GM23338 (cell line): ENCODE data around the gene ZNF177. TPM values are rescaled to one million over a fixed set of nuclear protein-coding genes. Genes with fewer than 3 reads are reported as not detected.

Experiments used
- ATAC-seq: fragments of 200-7000 bp; cut with Tn5 transposase; 3 replicates; pipeline ENCODE4 v1.9.1; 2020
- DNase-seq: peaks from one replicate; pipeline ENCODE4 v3.0.0-alpha.2; 2015; ENCODE audit warnings: low spot score
- H2AFZ ChIP-seq: fragments of 200-600 bp; sonication (generic); 2 replicates; pipeline ENCODE4 v1.8.0; 2016; ENCODE audit warnings: antibody characterized with exemption, mild to moderate bottlenecking, moderate library complexity
- H3F3A ChIP-seq: fragments of 200-600 bp; sonication (generic); replicated peaks from 2 replicates; pipeline ENCODE4 v1.8.0; 2017; ENCODE audit warnings: antibody characterized with exemption, mixed run types, low read depth
- H3K27ac ChIP-seq: fragments of 200-600 bp; sonication (generic); 2 replicates; pipeline ENCODE4 v1.6.1; 2016; ENCODE audit warnings: low read depth
- H3K27me3 ChIP-seq: fragments of 200-600 bp; sonication (generic); 2 replicates; pipeline ENCODE4 v1.8.0; 2016; ENCODE audit warnings: mild to moderate bottlenecking, mixed run types, moderate library complexity; ENCODE audit not compliant: insufficient read depth
- H3K36me3 ChIP-seq: fragments of 200-600 bp; sonication (generic); 2 replicates; pipeline ENCODE4 v1.8.0; 2016; ENCODE audit warnings: mild to moderate bottlenecking; ENCODE audit not compliant: insufficient read depth
- H3K4me1 ChIP-seq: fragments of 200-600 bp; sonication (generic); 2 replicates; pipeline ENCODE4 v1.8.0; 2016; ENCODE audit warnings: mild to moderate bottlenecking, moderate library complexity; ENCODE audit not compliant: insufficient read depth
- H3K4me2 ChIP-seq: fragments of 200-600 bp; sonication (generic); 2 replicates; pipeline ENCODE4 v1.7.1; 2017; ENCODE audit warnings: mixed run types
- H3K4me3 ChIP-seq: fragments of 200-600 bp; sonication (generic); 2 replicates; pipeline ENCODE4 v1.6.1; 2016; ENCODE audit warnings: mixed run types
- H3K79me2 ChIP-seq: fragments of 200-600 bp; sonication (generic); replicated peaks from 2 replicates; pipeline ENCODE4 v1.8.0; 2017; ENCODE audit warnings: mild to moderate bottlenecking; ENCODE audit not compliant: insufficient read depth
- H3K9me2 ChIP-seq: fragments of 200-600 bp; sonication (generic); 2 replicates; pipeline ENCODE4 v1.8.0; 2017; ENCODE audit not compliant: insufficient read depth
- H4K20me1 ChIP-seq: fragments of 200-600 bp; sonication (generic); replicated peaks from 2 replicates; pipeline ENCODE4 v1.8.0; 2017; ENCODE audit warnings: mild to moderate bottlenecking; ENCODE audit not compliant: insufficient read depth
- H3K27ac Mint-ChIP-seq: 2 replicates; pipeline ENCODE4 v1.8.0; 2020; ENCODE audit warnings: inconsistent platforms, mild to moderate bottlenecking, moderate library complexity, mixed read lengths
- H3K27me3 Mint-ChIP-seq: 3 replicates; pipeline ENCODE4 v1.8.0; 2022; ENCODE audit warnings: low read depth, mild to moderate bottlenecking, moderate library complexity, mixed read lengths, inconsistent platforms; ENCODE audit not compliant: insufficient read depth, poor library complexity
- H3K36me3 Mint-ChIP-seq: 3 replicates; pipeline ENCODE4 v1.8.0; 2021; ENCODE audit warnings: low read depth, mild to moderate bottlenecking, inconsistent platforms, moderate library complexity, mixed read lengths
- H3K4me1 Mint-ChIP-seq: 3 replicates; pipeline ENCODE4 v1.8.0; 2020; ENCODE audit warnings: mild to moderate bottlenecking, inconsistent platforms, mixed read lengths
- H3K4me3 Mint-ChIP-seq: 3 replicates; pipeline ENCODE4 v1.8.0; 2021; ENCODE audit warnings: moderate library complexity, mild to moderate bottlenecking, inconsistent platforms, mixed read lengths
- H3K9me3 Mint-ChIP-seq: 3 replicates; pipeline ENCODE4 v1.8.0; 2020; ENCODE audit warnings: moderate library complexity, mild to moderate bottlenecking, inconsistent platforms, mixed read lengths
- EZH2 ChIP-seq: fragments of 200-600 bp; sonication (generic); IDR thresholded peaks from one replicate; pipeline ENCODE4 v1.8.0; 2017; ENCODE audit warnings: antibody characterized with exemption, mild to moderate bottlenecking, low read depth; ENCODE audit not compliant: unreplicated experiment
- EZH2phosphoT487 ChIP-seq: fragments of 200-600 bp; sonication (generic); IDR thresholded peaks from one replicate; pipeline ENCODE4 v1.8.1; 2018; ENCODE audit warnings: antibody characterized with exemption; ENCODE audit not compliant: unreplicated experiment
- NANOG ChIP-seq: IDR thresholded peaks from 2 replicates; pipeline ENCODE4 v1.6.1; 2016; ENCODE audit warnings: antibody characterized with exemption, borderline replicate concordance
- POLR2AphosphoS5 ChIP-seq: IDR thresholded peaks from 2 replicates; pipeline ENCODE4 v1.6.1; 2016; ENCODE audit warnings: antibody characterized with exemption, low read depth
- STAT1 ChIP-seq: IDR thresholded peaks from one replicate; pipeline ENCODE4 v1.6.1; 2016; ENCODE audit warnings: antibody characterized with exemption; ENCODE audit not compliant: unreplicated experiment
- ZNF331 ChIP-seq: fragments of 250-450 bp; sonication (Bioruptor Pico); IDR thresholded peaks from 2 replicates; pipeline ENCODE4 v1.5.0; 2020; ENCODE audit warnings: low read depth, mild to moderate bottlenecking, moderate library complexity
- polyA plus RNA-seq: library from polyadenylated mRNA; unstranded; fragments of >200 nt; fragmentation: Nextera tagmentation; extraction: Ambion mirVana; gene quantifications from 2 replicates; pipeline ENCODE4 v1.2.1, GENCODE V29; 2016
- total RNA-seq: library from RNA; depleted of rRNA; stranded (reverse); fragments of >200 nt; shearing (Covaris generic); gene quantifications from 2 replicates; pipeline ENCODE4 v1.2.3, GENCODE V29; 2014
- TF ChIP-seq, protein P1 (sequence below), 2 experiments: fragments of 200-600 bp in 1 of 2; sonication (generic) in 1 of 2; conservative IDR thresholded peaks; 2 replicates each; pipeline versions ENCODE4 v1.5.1 to v1.6.1; 2016 to 2017; ENCODE audit warnings: antibody characterized with exemption in 2 of 2, low read depth in 2 of 2, mild to moderate bottlenecking in 2 of 2, moderate library complexity in 1 of 2
- TF ChIP-seq, protein P2 (sequence below): IDR thresholded peaks from one replicate; pipeline ENCODE4 v1.6.1; 2018; ENCODE audit warnings: antibody characterized with exemption; ENCODE audit not compliant: unreplicated experiment
- TF ChIP-seq, protein P3 (sequence below): fragments of 250-450 bp; sonication (Bioruptor Pico); IDR thresholded peaks from 2 replicates; pipeline ENCODE4 v1.5.0; 2020; ENCODE audit warnings: mild to moderate bottlenecking, moderate library complexity

ZNF177 gene
- total and polyA plus RNA-seq, 2 experiments from 2014 or later: 5.8 to 7.1 TPM

DNA sequence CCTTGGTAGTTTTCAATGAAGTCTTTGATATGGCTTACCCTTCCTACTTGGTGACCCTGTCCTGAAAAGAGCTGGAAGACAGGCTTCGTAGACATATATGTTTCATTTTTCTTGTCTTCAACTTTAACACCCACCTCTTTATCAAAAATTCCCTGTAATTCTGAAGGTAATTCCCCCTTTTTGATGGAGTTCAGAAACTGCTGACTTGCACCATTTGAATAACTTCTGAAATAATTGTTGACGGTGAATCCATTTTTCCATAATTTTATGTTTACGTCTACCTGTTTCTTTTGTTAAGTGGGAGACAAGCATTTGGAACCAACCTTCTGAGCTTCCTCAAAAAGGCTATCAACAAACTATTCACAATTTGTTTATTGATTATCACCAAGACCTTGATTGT lies 14.6 kb upstream of the ZNF177 start (continued):
- TF ChIP-seq, protein P1, sequence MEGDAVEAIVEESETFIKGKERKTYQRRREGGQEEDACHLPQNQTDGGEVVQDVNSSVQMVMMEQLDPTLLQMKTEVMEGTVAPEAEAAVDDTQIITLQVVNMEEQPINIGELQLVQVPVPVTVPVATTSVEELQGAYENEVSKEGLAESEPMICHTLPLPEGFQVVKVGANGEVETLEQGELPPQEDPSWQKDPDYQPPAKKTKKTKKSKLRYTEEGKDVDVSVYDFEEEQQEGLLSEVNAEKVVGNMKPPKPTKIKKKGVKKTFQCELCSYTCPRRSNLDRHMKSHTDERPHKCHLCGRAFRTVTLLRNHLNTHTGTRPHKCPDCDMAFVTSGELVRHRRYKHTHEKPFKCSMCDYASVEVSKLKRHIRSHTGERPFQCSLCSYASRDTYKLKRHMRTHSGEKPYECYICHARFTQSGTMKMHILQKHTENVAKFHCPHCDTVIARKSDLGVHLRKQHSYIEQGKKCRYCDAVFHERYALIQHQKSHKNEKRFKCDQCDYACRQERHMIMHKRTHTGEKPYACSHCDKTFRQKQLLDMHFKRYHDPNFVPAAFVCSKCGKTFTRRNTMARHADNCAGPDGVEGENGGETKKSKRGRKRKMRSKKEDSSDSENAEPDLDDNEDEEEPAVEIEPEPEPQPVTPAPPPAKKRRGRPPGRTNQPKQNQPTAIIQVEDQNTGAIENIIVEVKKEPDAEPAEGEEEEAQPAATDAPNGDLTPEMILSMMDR (conservative IDR thresholded peaks at IDR 0.05; ENCODE audit: low read depth in 2 of 2): no peak
- TF ChIP-seq STAT1: no peak
- TF ChIP-seq ZNF331 (CRISPR knock-in tag): no peak
- TF ChIP-seq, protein P2, sequence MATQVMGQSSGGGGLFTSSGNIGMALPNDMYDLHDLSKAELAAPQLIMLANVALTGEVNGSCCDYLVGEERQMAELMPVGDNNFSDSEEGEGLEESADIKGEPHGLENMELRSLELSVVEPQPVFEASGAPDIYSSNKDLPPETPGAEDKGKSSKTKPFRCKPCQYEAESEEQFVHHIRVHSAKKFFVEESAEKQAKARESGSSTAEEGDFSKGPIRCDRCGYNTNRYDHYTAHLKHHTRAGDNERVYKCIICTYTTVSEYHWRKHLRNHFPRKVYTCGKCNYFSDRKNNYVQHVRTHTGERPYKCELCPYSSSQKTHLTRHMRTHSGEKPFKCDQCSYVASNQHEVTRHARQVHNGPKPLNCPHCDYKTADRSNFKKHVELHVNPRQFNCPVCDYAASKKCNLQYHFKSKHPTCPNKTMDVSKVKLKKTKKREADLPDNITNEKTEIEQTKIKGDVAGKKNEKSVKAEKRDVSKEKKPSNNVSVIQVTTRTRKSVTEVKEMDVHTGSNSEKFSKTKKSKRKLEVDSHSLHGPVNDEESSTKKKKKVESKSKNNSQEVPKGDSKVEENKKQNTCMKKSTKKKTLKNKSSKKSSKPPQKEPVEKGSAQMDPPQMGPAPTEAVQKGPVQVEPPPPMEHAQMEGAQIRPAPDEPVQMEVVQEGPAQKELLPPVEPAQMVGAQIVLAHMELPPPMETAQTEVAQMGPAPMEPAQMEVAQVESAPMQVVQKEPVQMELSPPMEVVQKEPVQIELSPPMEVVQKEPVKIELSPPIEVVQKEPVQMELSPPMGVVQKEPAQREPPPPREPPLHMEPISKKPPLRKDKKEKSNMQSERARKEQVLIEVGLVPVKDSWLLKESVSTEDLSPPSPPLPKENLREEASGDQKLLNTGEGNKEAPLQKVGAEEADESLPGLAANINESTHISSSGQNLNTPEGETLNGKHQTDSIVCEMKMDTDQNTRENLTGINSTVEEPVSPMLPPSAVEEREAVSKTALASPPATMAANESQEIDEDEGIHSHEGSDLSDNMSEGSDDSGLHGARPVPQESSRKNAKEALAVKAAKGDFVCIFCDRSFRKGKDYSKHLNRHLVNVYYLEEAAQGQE: no peak

DNA sequence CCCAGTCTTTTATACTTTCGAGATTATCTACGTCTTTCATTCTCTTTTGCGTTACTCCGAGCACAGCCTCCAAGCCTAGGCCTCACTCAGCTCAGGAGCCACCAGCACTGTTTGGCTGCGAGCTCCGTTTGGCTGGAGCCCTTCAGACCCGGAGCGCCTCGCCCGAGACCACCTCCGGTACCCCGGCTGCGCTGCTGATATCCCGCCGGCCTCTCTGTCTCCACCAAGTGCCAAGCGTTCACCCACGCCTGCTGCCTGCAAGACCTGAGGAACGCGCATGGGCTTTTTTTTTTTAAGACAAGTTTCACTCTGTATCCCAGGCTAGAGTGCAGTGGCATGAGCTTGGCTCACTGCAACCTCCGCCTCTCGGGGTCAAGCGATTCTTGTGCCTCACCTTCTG lies 14.1 kb upstream of the ZNF177 start:
- peaks cover 90% of the 10 kb centered on the region for H3K9me3 Mint-ChIP-seq
- TF ChIP-seq NANOG (no peak), EZH2phosphoT487 (no peak), ZNF331 (CRISPR knock-in tag) (no peak), POLR2AphosphoS5 (no peak), EZH2 (no peak)
- TF ChIP-seq, protein P3, sequence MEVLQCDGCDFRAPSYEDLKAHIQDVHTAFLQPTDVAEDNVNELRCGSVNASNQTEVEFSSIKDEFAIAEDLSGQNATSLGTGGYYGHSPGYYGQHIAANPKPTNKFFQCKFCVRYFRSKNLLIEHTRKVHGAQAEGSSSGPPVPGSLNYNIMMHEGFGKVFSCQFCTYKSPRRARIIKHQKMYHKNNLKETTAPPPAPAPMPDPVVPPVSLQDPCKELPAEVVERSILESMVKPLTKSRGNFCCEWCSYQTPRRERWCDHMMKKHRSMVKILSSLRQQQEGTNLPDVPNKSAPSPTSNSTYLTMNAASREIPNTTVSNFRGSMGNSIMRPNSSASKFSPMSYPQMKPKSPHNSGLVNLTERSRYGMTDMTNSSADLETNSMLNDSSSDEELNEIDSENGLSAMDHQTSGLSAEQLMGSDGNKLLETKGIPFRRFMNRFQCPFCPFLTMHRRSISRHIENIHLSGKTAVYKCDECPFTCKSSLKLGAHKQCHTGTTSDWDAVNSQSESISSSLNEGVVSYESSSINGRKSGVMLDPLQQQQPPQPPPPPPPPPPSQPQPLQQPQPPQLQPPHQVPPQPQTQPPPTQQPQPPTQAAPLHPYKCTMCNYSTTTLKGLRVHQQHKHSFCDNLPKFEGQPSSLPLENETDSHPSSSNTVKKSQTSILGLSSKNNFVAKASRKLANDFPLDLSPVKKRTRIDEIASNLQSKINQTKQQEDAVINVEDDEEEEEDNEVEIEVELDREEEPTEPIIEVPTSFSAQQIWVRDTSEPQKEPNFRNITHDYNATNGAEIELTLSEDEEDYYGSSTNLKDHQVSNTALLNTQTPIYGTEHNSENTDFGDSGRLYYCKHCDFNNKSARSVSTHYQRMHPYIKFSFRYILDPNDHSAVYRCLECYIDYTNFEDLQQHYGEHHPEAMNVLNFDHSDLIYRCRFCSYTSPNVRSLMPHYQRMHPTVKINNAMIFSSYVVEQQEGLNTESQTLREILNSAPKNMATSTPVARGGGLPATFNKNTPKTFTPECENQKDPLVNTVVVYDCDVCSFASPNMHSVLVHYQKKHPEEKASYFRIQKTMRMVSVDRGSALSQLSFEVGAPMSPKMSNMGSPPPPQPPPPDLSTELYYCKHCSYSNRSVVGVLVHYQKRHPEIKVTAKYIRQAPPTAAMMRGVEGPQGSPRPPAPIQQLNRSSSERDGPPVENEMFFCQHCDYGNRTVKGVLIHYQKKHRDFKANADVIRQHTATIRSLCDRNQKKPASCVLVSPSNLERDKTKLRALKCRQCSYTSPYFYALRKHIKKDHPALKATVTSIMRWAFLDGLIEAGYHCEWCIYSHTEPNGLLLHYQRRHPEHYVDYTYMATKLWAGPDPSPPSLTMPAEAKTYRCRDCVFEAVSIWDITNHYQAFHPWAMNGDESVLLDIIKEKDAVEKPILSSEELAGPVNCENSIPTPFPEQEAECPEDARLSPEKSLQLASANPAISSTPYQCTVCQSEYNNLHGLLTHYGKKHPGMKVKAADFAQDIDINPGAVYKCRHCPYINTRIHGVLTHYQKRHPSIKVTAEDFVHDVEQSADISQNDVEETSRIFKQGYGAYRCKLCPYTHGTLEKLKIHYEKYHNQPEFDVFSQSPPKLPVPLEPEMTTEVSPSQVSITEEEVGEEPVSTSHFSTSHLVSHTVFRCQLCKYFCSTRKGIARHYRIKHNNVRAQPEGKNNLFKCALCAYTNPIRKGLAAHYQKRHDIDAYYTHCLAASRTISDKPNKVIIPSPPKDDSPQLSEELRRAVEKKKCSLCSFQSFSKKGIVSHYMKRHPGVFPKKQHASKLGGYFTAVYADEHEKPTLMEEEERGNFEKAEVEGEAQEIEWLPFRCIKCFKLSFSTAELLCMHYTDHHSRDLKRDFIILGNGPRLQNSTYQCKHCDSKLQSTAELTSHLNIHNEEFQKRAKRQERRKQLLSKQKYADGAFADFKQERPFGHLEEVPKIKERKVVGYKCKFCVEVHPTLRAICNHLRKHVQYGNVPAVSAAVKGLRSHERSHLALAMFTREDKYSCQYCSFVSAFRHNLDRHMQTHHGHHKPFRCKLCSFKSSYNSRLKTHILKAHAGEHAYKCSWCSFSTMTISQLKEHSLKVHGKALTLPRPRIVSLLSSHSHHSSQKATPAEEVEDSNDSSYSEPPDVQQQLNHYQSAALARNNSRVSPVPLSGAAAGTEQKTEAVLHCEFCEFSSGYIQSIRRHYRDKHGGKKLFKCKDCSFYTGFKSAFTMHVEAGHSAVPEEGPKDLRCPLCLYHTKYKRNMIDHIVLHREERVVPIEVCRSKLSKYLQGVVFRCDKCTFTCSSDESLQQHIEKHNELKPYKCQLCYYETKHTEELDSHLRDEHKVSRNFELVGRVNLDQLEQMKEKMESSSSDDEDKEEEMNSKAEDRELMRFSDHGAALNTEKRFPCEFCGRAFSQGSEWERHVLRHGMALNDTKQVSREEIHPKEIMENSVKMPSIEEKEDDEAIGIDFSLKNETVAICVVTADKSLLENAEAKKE (CRISPR knock-in tag): no peak

More for the DNA sequence above, 14.1 kb upstream of the ZNF177 start:
- no peak overlapping the region for H2AFZ ChIP-seq
- H3K4me2 ChIP-seq: no peak overlapping the region
- ATAC-seq (no peak), DNase-seq (no peak)
- H3F3A ChIP-seq: no peaks in the 10 kb centered on the region
- Mint-ChIP-seq H3K4me1 (no peaks in the 10 kb centered on the region), H3K4me3 (no peak overlapping the region), H3K27ac (no peak overlapping the region), H3K36me3 (peaks cover 77% of the 10 kb centered on the region), H3K27me3 (no peaks in the 10 kb centered on the region)
- H4K20me1 ChIP-seq: no peaks in the 10 kb centered on the region
- H3K27ac ChIP-seq: no peak overlapping the region
- H3K27me3 ChIP-seq: no peaks in the 10 kb centered on the region
- H3K9me2 ChIP-seq: no peaks in the 10 kb centered on the region
- no peaks in the 10 kb centered on the region for H3K79me2 ChIP-seq
- no peak overlapping the region for H3K4me3 ChIP-seq
- peaks cover 29% of the 10 kb centered on the region for H3K36me3 ChIP-seq
- H3K4me1 ChIP-seq: no peaks in the 10 kb centered on the region
